Cardiac muscle cell (in vitro differentiated cells and primary cell): ENCODE data around the gene TMCO1. TPM values are rescaled to one million over a fixed set of nuclear protein-coding genes. Genes with fewer than 3 reads are reported as not detected.
"Not testable (repeated sequence)": the region's sequence is repeated elsewhere in the genome, so short reads cannot be mapped to it uniquely, and the experiment has no call there.

Source experiments
- DNase-seq, 2 donors: peaks; one replicate each; pipeline versions ENCODE4 v3.0.0 to v3.0.0-alpha.2; 2010 to 2017; ENCODE audit warnings: low read depth in 1 of 2, low spot score in 1 of 2
- H3K27ac ChIP-seq: fragments of 200-600 bp; sonication (generic); 2 replicates; pipeline ENCODE4 v1.5.1; 2016
- H3K27me3 ChIP-seq: fragments of 200-600 bp; sonication (generic); 2 replicates; pipeline ENCODE4 v1.6.0; 2016; ENCODE audit warnings: control low read depth
- H3K36me3 ChIP-seq: fragments of 200-600 bp; sonication (generic); 2 replicates; pipeline ENCODE4 v1.5.1; 2016; ENCODE audit warnings: control low read depth
- H3K4me1 ChIP-seq: fragments of 200-600 bp; sonication (generic); 2 replicates; pipeline ENCODE4 v1.8.1; 2017; ENCODE audit warnings: low read depth, mild to moderate bottlenecking, mixed run types
- H3K4me3 ChIP-seq: fragments of 200-600 bp; sonication (generic); 2 replicates; pipeline ENCODE4 v1.5.1; 2016; ENCODE audit warnings: mild to moderate bottlenecking
- H3K9me3 ChIP-seq: fragments of 200-600 bp; sonication (generic); 2 replicates; pipeline ENCODE4 v1.5.1; 2017; ENCODE audit warnings: low read depth, mild to moderate bottlenecking, control low read depth
- CTCF ChIP-seq: IDR thresholded peaks from 2 replicates; pipeline ENCODE4 v1.5.1; 2012; ENCODE audit warnings: low read depth, mild to moderate bottlenecking, low read length
- polyA plus RNA-seq: library from polyadenylated mRNA; unstranded; fragments of >200 nt; fragmentation: Nextera tagmentation; extraction: Ambion mirVana; gene quantifications from 2 replicates; pipeline ENCODE4 v1.2.1, GENCODE V29; 2016
- total RNA-seq: library from RNA; depleted of rRNA; stranded (reverse); fragments of >200 nt; gene quantifications from 2 replicates; pipeline ENCODE4 v1.2.3, GENCODE V29; 2016

The TMCO1 gene
- total and polyA plus RNA-seq, 2 experiments from 2014 or later: 32.5 to 111 TPM

GRCh38 chr1:165755393-165756010 is 13.2 kb downstream of the TMCO1 start:
- no peak for TF ChIP-seq CTCF
- DNase-seq: no peak
- Histone ChIP-seq H3K4me3 (no peak overlapping the region), H3K27ac (no peak overlapping the region), H3K9me3 (no peaks in the 10 kb centered on the region), H3K4me1 (no peaks in the 10 kb centered on the region), H3K36me3 (peaks cover 14% of the 10 kb centered on the region), H3K27me3 (no peaks in the 10 kb centered on the region)

- Histone ChIP-seq H3K27ac (no peak overlapping the region), H3K4me1 (no peaks in the 10 kb centered on the region), H3K4me3 (no peak overlapping the region), H3K9me3 (no peaks in the 10 kb centered on the region), H3K27me3 (no peaks in the 10 kb centered on the region), H3K36me3 (peaks cover 13% of the 10 kb centered on the region)
- TF ChIP-seq CTCF: no peak
- DNase-seq: no peak
These were observed 14.7 kb downstream of the TMCO1 start for GRCh38 chr1:165753934-165754333.

GRCh38 chr1:165748550-165748949 is 20.1 kb downstream of the TMCO1 start:
- TF ChIP-seq CTCF: no peak
- H3K4me1 ChIP-seq: no peaks in the 10 kb centered on the region
- peaks cover 7% of the 10 kb centered on the region for H3K36me3 ChIP-seq
- H3K27ac ChIP-seq: no peak overlapping the region
- H3K27me3 ChIP-seq: no peaks in the 10 kb centered on the region
- no peak for DNase-seq
- no peak overlapping the region for H3K4me3 ChIP-seq
- no peaks in the 10 kb centered on the region for H3K9me3 ChIP-seq

- H3K4me3 ChIP-seq: no peak overlapping the region
- H3K4me1 ChIP-seq: no peaks in the 10 kb centered on the region
- H3K27ac ChIP-seq: no peak overlapping the region
- no peak for DNase-seq
- H3K36me3 ChIP-seq: peaks cover 11% of the 10 kb centered on the region
- H3K27me3 ChIP-seq: no peaks in the 10 kb centered on the region
- no peaks in the 10 kb centered on the region for H3K9me3 ChIP-seq
- TF ChIP-seq CTCF: no peak
These were observed 20.8 kb downstream of the TMCO1 start for GRCh38 chr1:165747632-165748447.

- H3K4me1 ChIP-seq, H3K27me3 ChIP-seq, H3K27ac ChIP-seq, DNase-seq, H3K4me3 ChIP-seq, H3K9me3 ChIP-seq: not testable (repeated sequence)
- H3K36me3 ChIP-seq: peaks cover 31% of the 10 kb centered on the region
These were observed 23.8 kb downstream of the TMCO1 start for GRCh38 chr1:165744913-165745312.

- no peak overlapping the region for H3K27ac ChIP-seq
- H3K9me3 ChIP-seq: no peaks in the 10 kb centered on the region
- H3K36me3 ChIP-seq: peaks cover 31% of the 10 kb centered on the region
- TF ChIP-seq CTCF: no peak
- no peak overlapping the region for H3K4me3 ChIP-seq
- no peak for DNase-seq
- H3K27me3 ChIP-seq: no peaks in the 10 kb centered on the region
- peaks cover 5% of the 10 kb centered on the region for H3K4me1 ChIP-seq
These were observed 26.5 kb downstream of the TMCO1 start for GRCh38 chr1:165742194-165742593.
